ENCODE measurements around the gene GLIS1. TPM values are rescaled to one million over a fixed set of nuclear protein-coding genes. Genes with fewer than 3 reads are reported as not detected.

The GLIS1 gene
- polyA plus RNA-seq, 1 donor (not counting 4 experiments of a cell fraction or from before 2014, with no cell fraction given) = not detected

- no peaks in the 10 kb centered on the region for H3K27me3 ChIP-seq (ENCODE audit: control insufficient read depth, extremely low read depth, insufficient read depth, low read length)
- no peaks in the 10 kb centered on the region for H3K4me1 ChIP-seq (ENCODE audit: control insufficient read depth, extremely low read depth, insufficient read depth, low read length)
- no peak for DNase-seq (ENCODE audit: low read depth, low spot score)
- dilution Hi-C loops (cut with MboI; ENCODE audit: extremely low pct_ligation_motif_present, low sequenced_read_pairs) = no loop called here
- H3K36me3 ChIP-seq (ENCODE audit: control insufficient read depth in 2 of 2, extremely low read depth in 1 of 2, insufficient read depth in 2 of 2, low read length in 2 of 2) = no peaks in the 10 kb centered on the region
- no peaks in the 10 kb centered on the region for H3K79me2 ChIP-seq (ENCODE audit: control insufficient read depth, insufficient read depth, low read length)
- H3K4me2 ChIP-seq (ENCODE audit: control insufficient read depth, extremely low read depth, insufficient read depth, low read depth, low read length) = no peak overlapping the region
- no peaks in the 10 kb centered on the region for H4K20me1 ChIP-seq (ENCODE audit: control insufficient read depth, extremely low read depth, insufficient read depth, low read length)
- no peak overlapping the region for H2AFZ ChIP-seq (ENCODE audit: control insufficient read depth, low read length)
- H3K27ac ChIP-seq (ENCODE audit: control insufficient read depth, insufficient read depth, low read length) = no peak overlapping the region
- no peaks in the 10 kb centered on the region for H3K9me3 ChIP-seq (ENCODE audit: control insufficient read depth, low read depth, low read length)
- TF ChIP-seq CTCF (optimal IDR thresholded peaks at IDR 0.05 in 1 of 3, IDR thresholded peaks at IDR 0.05 in 1 of 3, conservative IDR thresholded peaks at IDR 0.05 in 1 of 3; ENCODE audit: extremely low read depth in 1 of 3, insufficient read depth in 2 of 3, low read length in 3 of 3) (no peak), EZH2 (IDR thresholded peaks at IDR 0.05; ENCODE audit: low read length) (no peak)
- H3K9me1 ChIP-seq (ENCODE audit: control insufficient read depth, extremely low read depth, insufficient read depth, low read length) = no peaks in the 10 kb centered on the region
- H3K9ac ChIP-seq (ENCODE audit: control insufficient read depth, extremely low read depth, insufficient read depth, low read length) = no peak overlapping the region
- no peak overlapping the region for H3K4me3 ChIP-seq (ENCODE audit: control insufficient read depth in 2 of 3, extremely low read depth in 1 of 3, insufficient read depth in 2 of 3, low read depth in 1 of 3, low read length in 3 of 3)
- FAIRE-seq = no peak
These were observed 132.8 kb downstream of the GLIS1 start for GRCh38 chr1:53606197-53606596.

GRCh38 chr1:53605181-53605580 lies 133.8 kb downstream of the GLIS1 start:
- H2AFZ ChIP-seq (ENCODE audit: control insufficient read depth, low read length) = no peak overlapping the region
- H3K4me2 ChIP-seq (ENCODE audit: control insufficient read depth, extremely low read depth, insufficient read depth, low read depth, low read length) = no peak overlapping the region
- DNase-seq (ENCODE audit: low read depth, low spot score) (no peak), FAIRE-seq (no peak)
- H3K4me3 ChIP-seq (ENCODE audit: control insufficient read depth in 2 of 3, extremely low read depth in 1 of 3, insufficient read depth in 2 of 3, low read depth in 1 of 3, low read length in 3 of 3) = no peak overlapping the region
- no peaks in the 10 kb centered on the region for H3K27me3 ChIP-seq (ENCODE audit: control insufficient read depth, extremely low read depth, insufficient read depth, low read length)
- H3K9ac ChIP-seq (ENCODE audit: control insufficient read depth, extremely low read depth, insufficient read depth, low read length) = no peak overlapping the region
- H3K9me1 ChIP-seq (ENCODE audit: control insufficient read depth, extremely low read depth, insufficient read depth, low read length) = no peaks in the 10 kb centered on the region
- no peaks in the 10 kb centered on the region for H3K79me2 ChIP-seq (ENCODE audit: control insufficient read depth, insufficient read depth, low read length)
- dilution Hi-C loops (cut with MboI; ENCODE audit: extremely low pct_ligation_motif_present, low sequenced_read_pairs) = no loop called here
- no peaks in the 10 kb centered on the region for H3K36me3 ChIP-seq (ENCODE audit: control insufficient read depth in 2 of 2, extremely low read depth in 1 of 2, insufficient read depth in 2 of 2, low read length in 2 of 2)
- no peak for TF ChIP-seq CTCF (optimal IDR thresholded peaks at IDR 0.05 in 1 of 3, IDR thresholded peaks at IDR 0.05 in 1 of 3, conservative IDR thresholded peaks at IDR 0.05 in 1 of 3; ENCODE audit: extremely low read depth in 1 of 3, insufficient read depth in 2 of 3, low read length in 3 of 3)
- no peak for TF ChIP-seq EZH2 (IDR thresholded peaks at IDR 0.05; ENCODE audit: low read length)
- H3K9me3 ChIP-seq (ENCODE audit: control insufficient read depth, low read depth, low read length) = no peaks in the 10 kb centered on the region
- no peaks in the 10 kb centered on the region for H3K4me1 ChIP-seq (ENCODE audit: control insufficient read depth, extremely low read depth, insufficient read depth, low read length)
- no peaks in the 10 kb centered on the region for H4K20me1 ChIP-seq (ENCODE audit: control insufficient read depth, extremely low read depth, insufficient read depth, low read length)
- no peak overlapping the region for H3K27ac ChIP-seq (ENCODE audit: control insufficient read depth, insufficient read depth, low read length)

All from keratinocyte (primary cell).